ENCODE measurements around the gene CBFB.
A peak's percentile ranks its signal among the peaks of the same experiment; 100 is the strongest.
"Not testable (repeated sequence)": the region's sequence is repeated elsewhere in the genome, so short reads cannot be mapped to it uniquely, and the experiment has no call there.

The CBFB gene

GRCh38 chr16:67029254-67030096 is 526 bp downstream of the CBFB start:
- H3K27me3 ChIP-seq (replicated peaks; ENCODE audit: control insufficient read depth, insufficient read depth, low read length), result no peaks in the 10 kb centered on the region
- peak overlapping the region; percentile 94 for H3K9ac ChIP-seq (ENCODE audit: low read length)
- H3K36me3 ChIP-seq (ENCODE audit: control insufficient read depth, insufficient read depth, low read length, severe bottlenecking), result no peaks in the 10 kb centered on the region
- peak; percentile 87 for DNase-seq (ENCODE audit: low read depth)
- peaks cover 26% of the 10 kb centered on the region for H3K4me1 ChIP-seq (ENCODE audit: control insufficient read depth, insufficient read depth, low read length)
- peak overlapping the region; percentile 95 for H3K4me3 ChIP-seq (ENCODE audit: low read length)
- no peaks in the 10 kb centered on the region for H3K9me3 ChIP-seq (ENCODE audit: control insufficient read depth, low read length)

GRCh38 chr16:67030221-67030962 is 1.4 kb downstream of the CBFB start:
- Histone ChIP-seq H3K36me3 (ENCODE audit: control insufficient read depth, insufficient read depth, low read length, severe bottlenecking) (no peaks in the 10 kb centered on the region), H3K27me3 (replicated peaks; ENCODE audit: control insufficient read depth, insufficient read depth, low read length) (no peaks in the 10 kb centered on the region), H3K9ac (ENCODE audit: low read length) (peak overlapping the region; percentile 94), H3K4me1 (ENCODE audit: control insufficient read depth, insufficient read depth, low read length) (peaks cover 33% of the 10 kb centered on the region), H3K4me3 (ENCODE audit: low read length) (peak overlapping the region; percentile 95), H3K9me3 (ENCODE audit: control insufficient read depth, low read length) (no peaks in the 10 kb centered on the region)
- no peak for DNase-seq (ENCODE audit: low read depth)

GRCh38 chr16:67034487-67034886 is 5.5 kb downstream of the CBFB start:
- DNase-seq (ENCODE audit: low read depth), result no peak
- Histone ChIP-seq H3K4me3 (ENCODE audit: low read length) (no peak overlapping the region), H3K27me3 (replicated peaks; ENCODE audit: control insufficient read depth, insufficient read depth, low read length) (no peaks in the 10 kb centered on the region), H3K9ac (ENCODE audit: low read length) (no peak overlapping the region), H3K36me3 (ENCODE audit: control insufficient read depth, insufficient read depth, low read length, severe bottlenecking) (peaks cover 10% of the 10 kb centered on the region), H3K4me1 (ENCODE audit: control insufficient read depth, insufficient read depth, low read length) (peaks cover 33% of the 10 kb centered on the region), H3K9me3 (ENCODE audit: control insufficient read depth, low read length) (no peaks in the 10 kb centered on the region)

GRCh38 chr16:67035364-67035763 is 6.4 kb downstream of the CBFB start:
- no peaks in the 10 kb centered on the region for H3K9me3 ChIP-seq (ENCODE audit: control insufficient read depth, low read length)
- no peak overlapping the region for H3K9ac ChIP-seq (ENCODE audit: low read length)
- DNase-seq (ENCODE audit: low read depth), result no peak
- peaks cover 12% of the 10 kb centered on the region for H3K36me3 ChIP-seq (ENCODE audit: control insufficient read depth, insufficient read depth, low read length, severe bottlenecking)
- no peaks in the 10 kb centered on the region for H3K27me3 ChIP-seq (replicated peaks; ENCODE audit: control insufficient read depth, insufficient read depth, low read length)
- H3K4me3 ChIP-seq (ENCODE audit: low read length), result no peak overlapping the region
- peaks cover 31% of the 10 kb centered on the region for H3K4me1 ChIP-seq (ENCODE audit: control insufficient read depth, insufficient read depth, low read length)

GRCh38 chr16:67036323-67036741 is 7.4 kb downstream of the CBFB start:
- no peaks in the 10 kb centered on the region for H3K27me3 ChIP-seq (replicated peaks; ENCODE audit: control insufficient read depth, insufficient read depth, low read length)
- peaks cover 28% of the 10 kb centered on the region for H3K4me1 ChIP-seq (ENCODE audit: control insufficient read depth, insufficient read depth, low read length)
- H3K9me3 ChIP-seq (ENCODE audit: control insufficient read depth, low read length), result no peaks in the 10 kb centered on the region
- peaks cover 12% of the 10 kb centered on the region for H3K36me3 ChIP-seq (ENCODE audit: control insufficient read depth, insufficient read depth, low read length, severe bottlenecking)
- no peak overlapping the region for H3K9ac ChIP-seq (ENCODE audit: low read length)
- peak; percentile 73 for DNase-seq (ENCODE audit: low read depth)
- peak overlapping the region; percentile 29 for H3K4me3 ChIP-seq (ENCODE audit: low read length)

GRCh38 chr16:67039260-67040020 is 10.5 kb downstream of the CBFB start:
- DNase-seq (ENCODE audit: low read depth), result no peak
- no peak overlapping the region for H3K4me3 ChIP-seq (ENCODE audit: low read length)
- H3K9ac ChIP-seq (ENCODE audit: low read length), result no peak overlapping the region
- peaks cover 23% of the 10 kb centered on the region for H3K36me3 ChIP-seq (ENCODE audit: control insufficient read depth, insufficient read depth, low read length, severe bottlenecking)
- H3K27me3 ChIP-seq (replicated peaks; ENCODE audit: control insufficient read depth, insufficient read depth, low read length), result no peaks in the 10 kb centered on the region
- H3K9me3 ChIP-seq (ENCODE audit: control insufficient read depth, low read length), result no peaks in the 10 kb centered on the region
- H3K4me1 ChIP-seq (ENCODE audit: control insufficient read depth, insufficient read depth, low read length), result peaks cover 20% of the 10 kb centered on the region

GRCh38 chr16:67040166-67040565 is 11.2 kb downstream of the CBFB start:
- H3K9me3 ChIP-seq (ENCODE audit: control insufficient read depth, low read length), result no peaks in the 10 kb centered on the region
- peaks cover 23% of the 10 kb centered on the region for H3K36me3 ChIP-seq (ENCODE audit: control insufficient read depth, insufficient read depth, low read length, severe bottlenecking)
- peaks cover 13% of the 10 kb centered on the region for H3K4me1 ChIP-seq (ENCODE audit: control insufficient read depth, insufficient read depth, low read length)
- no peak overlapping the region for H3K4me3 ChIP-seq (ENCODE audit: low read length)
- no peak for DNase-seq (ENCODE audit: low read depth)
- H3K9ac ChIP-seq (ENCODE audit: low read length), result no peak overlapping the region
- H3K27me3 ChIP-seq (replicated peaks; ENCODE audit: control insufficient read depth, insufficient read depth, low read length), result no peaks in the 10 kb centered on the region

- Histone ChIP-seq H3K36me3 (ENCODE audit: control insufficient read depth, insufficient read depth, low read length, severe bottlenecking) (peaks cover 23% of the 10 kb centered on the region), H3K9me3 (ENCODE audit: control insufficient read depth, low read length) (no peaks in the 10 kb centered on the region), H3K4me1 (ENCODE audit: control insufficient read depth, insufficient read depth, low read length) (peaks cover 13% of the 10 kb centered on the region), H3K27me3 (replicated peaks; ENCODE audit: control insufficient read depth, insufficient read depth, low read length) (no peaks in the 10 kb centered on the region), H3K9ac (ENCODE audit: low read length) (no peak overlapping the region), H3K4me3 (ENCODE audit: low read length) (no peak overlapping the region)
- peak; percentile 35 for DNase-seq (ENCODE audit: low read depth)
Measured at GRCh38 chr16:67040906-67041305, 12.0 kb downstream of the CBFB start.

GRCh38 chr16:67041520-67041919 is 12.6 kb downstream of the CBFB start:
- H3K27me3 ChIP-seq (replicated peaks; ENCODE audit: control insufficient read depth, insufficient read depth, low read length); H3K4me1 ChIP-seq (ENCODE audit: control insufficient read depth, insufficient read depth, low read length); DNase-seq (ENCODE audit: low read depth); H3K4me3 ChIP-seq (ENCODE audit: low read length); H3K9me3 ChIP-seq (ENCODE audit: control insufficient read depth, low read length); H3K9ac ChIP-seq (ENCODE audit: low read length): not testable (repeated sequence)
- H3K36me3 ChIP-seq (ENCODE audit: control insufficient read depth, insufficient read depth, low read length, severe bottlenecking), result peaks cover 27% of the 10 kb centered on the region

GRCh38 chr16:67043420-67043819 is 14.5 kb downstream of the CBFB start:
- Histone ChIP-seq H3K36me3 (ENCODE audit: control insufficient read depth, insufficient read depth, low read length, severe bottlenecking) (peaks cover 24% of the 10 kb centered on the region), H3K9me3 (ENCODE audit: control insufficient read depth, low read length) (no peaks in the 10 kb centered on the region), H3K27me3 (replicated peaks; ENCODE audit: control insufficient read depth, insufficient read depth, low read length) (no peaks in the 10 kb centered on the region), H3K4me1 (ENCODE audit: control insufficient read depth, insufficient read depth, low read length) (peaks cover 7% of the 10 kb centered on the region), H3K9ac (ENCODE audit: low read length) (no peak overlapping the region), H3K4me3 (ENCODE audit: low read length) (no peak overlapping the region)
- no peak for DNase-seq (ENCODE audit: low read depth)

GRCh38 chr16:67050796-67051195 is 21.8 kb downstream of the CBFB start:
- peaks cover 8% of the 10 kb centered on the region for H3K36me3 ChIP-seq (ENCODE audit: control insufficient read depth, insufficient read depth, low read length, severe bottlenecking)
- H3K9me3 ChIP-seq (ENCODE audit: control insufficient read depth, low read length), result no peaks in the 10 kb centered on the region
- no peak overlapping the region for H3K9ac ChIP-seq (ENCODE audit: low read length)
- no peak for DNase-seq (ENCODE audit: low read depth)
- no peaks in the 10 kb centered on the region for H3K27me3 ChIP-seq (replicated peaks; ENCODE audit: control insufficient read depth, insufficient read depth, low read length)
- peaks cover 15% of the 10 kb centered on the region for H3K4me1 ChIP-seq (ENCODE audit: control insufficient read depth, insufficient read depth, low read length)
- H3K4me3 ChIP-seq (ENCODE audit: low read length), result no peak overlapping the region

All from adipocyte (in vitro differentiated cells).